Neural cell (in vitro differentiated cells): ENCODE results near the gene PEX7.

Experiments used
- EP300 ChIP-seq: fragments of 450-650 bp; conservative IDR thresholded peaks from 2 replicates; pipeline ENCODE4 v1.6.1; 2014; ENCODE audit warnings: antibody characterized with exemption, mild to moderate bottlenecking, moderate library complexity; ENCODE audit not compliant: poor library complexity, severe bottlenecking
- EZH2 ChIP-seq: fragments of 200-600, 300-800 bp; shearing (Covaris generic), sonication (generic); IDR thresholded peaks from 2 replicates; pipeline ENCODE4 v1.6.1; 2014; ENCODE audit warnings: antibody characterized with exemption, low read length, borderline replicate concordance, mild to moderate bottlenecking; ENCODE audit not compliant: insufficient read depth, poor library complexity, severe bottlenecking
- POLR2AphosphoS5 ChIP-seq: IDR thresholded peaks from 2 replicates; pipeline ENCODE4 v1.6.1; 2012
- RAD21 ChIP-seq: fragments of 450-650 bp; conservative IDR thresholded peaks from 2 replicates; pipeline ENCODE4 v1.6.1; 2014; ENCODE audit warnings: antibody characterized with exemption, mild to moderate bottlenecking, moderate library complexity
- SMC3 ChIP-seq: fragments of 450-650 bp; conservative IDR thresholded peaks from 2 replicates; pipeline ENCODE4 v1.6.1; 2014; ENCODE audit warnings: antibody characterized with exemption, mild to moderate bottlenecking, moderate library complexity; ENCODE audit not compliant: poor library complexity
- TAF1 ChIP-seq: IDR thresholded peaks from 2 replicates; pipeline ENCODE4 v1.6.1; 2012; ENCODE audit warnings: low read depth
- TF ChIP-seq, protein P1 (sequence below): fragments of 450-650 bp; IDR thresholded peaks from 2 replicates; pipeline ENCODE4 v1.5.1; 2014; ENCODE audit warnings: antibody characterized with exemption, mild to moderate bottlenecking, moderate library complexity; ENCODE audit not compliant: poor library complexity, severe bottlenecking

- no peak for TF ChIP-seq RAD21
- TF ChIP-seq, protein P1, sequence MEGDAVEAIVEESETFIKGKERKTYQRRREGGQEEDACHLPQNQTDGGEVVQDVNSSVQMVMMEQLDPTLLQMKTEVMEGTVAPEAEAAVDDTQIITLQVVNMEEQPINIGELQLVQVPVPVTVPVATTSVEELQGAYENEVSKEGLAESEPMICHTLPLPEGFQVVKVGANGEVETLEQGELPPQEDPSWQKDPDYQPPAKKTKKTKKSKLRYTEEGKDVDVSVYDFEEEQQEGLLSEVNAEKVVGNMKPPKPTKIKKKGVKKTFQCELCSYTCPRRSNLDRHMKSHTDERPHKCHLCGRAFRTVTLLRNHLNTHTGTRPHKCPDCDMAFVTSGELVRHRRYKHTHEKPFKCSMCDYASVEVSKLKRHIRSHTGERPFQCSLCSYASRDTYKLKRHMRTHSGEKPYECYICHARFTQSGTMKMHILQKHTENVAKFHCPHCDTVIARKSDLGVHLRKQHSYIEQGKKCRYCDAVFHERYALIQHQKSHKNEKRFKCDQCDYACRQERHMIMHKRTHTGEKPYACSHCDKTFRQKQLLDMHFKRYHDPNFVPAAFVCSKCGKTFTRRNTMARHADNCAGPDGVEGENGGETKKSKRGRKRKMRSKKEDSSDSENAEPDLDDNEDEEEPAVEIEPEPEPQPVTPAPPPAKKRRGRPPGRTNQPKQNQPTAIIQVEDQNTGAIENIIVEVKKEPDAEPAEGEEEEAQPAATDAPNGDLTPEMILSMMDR = no peak
- no peak for TF ChIP-seq POLR2AphosphoS5
- no peak for TF ChIP-seq EZH2
- TF ChIP-seq EP300 = no peak
- TF ChIP-seq TAF1 = no peak
- TF ChIP-seq SMC3 = no peak
These were observed 13.1 kb upstream of the PEX7 start for GRCh38 chr6:136809091-136809860.
